HG03060 (cell line): ENCODE results near the gene YIPF2.

Source experiments
- ATAC-seq: cut with Tn5 transposase; IDR thresholded peaks from one replicate; pipeline ENCODE4 v1.9.1; 2021; ENCODE audit warnings: low read depth, moderate number of reproducible peaks; ENCODE audit not compliant: unreplicated experiment

YIPF2 gene

DNA sequence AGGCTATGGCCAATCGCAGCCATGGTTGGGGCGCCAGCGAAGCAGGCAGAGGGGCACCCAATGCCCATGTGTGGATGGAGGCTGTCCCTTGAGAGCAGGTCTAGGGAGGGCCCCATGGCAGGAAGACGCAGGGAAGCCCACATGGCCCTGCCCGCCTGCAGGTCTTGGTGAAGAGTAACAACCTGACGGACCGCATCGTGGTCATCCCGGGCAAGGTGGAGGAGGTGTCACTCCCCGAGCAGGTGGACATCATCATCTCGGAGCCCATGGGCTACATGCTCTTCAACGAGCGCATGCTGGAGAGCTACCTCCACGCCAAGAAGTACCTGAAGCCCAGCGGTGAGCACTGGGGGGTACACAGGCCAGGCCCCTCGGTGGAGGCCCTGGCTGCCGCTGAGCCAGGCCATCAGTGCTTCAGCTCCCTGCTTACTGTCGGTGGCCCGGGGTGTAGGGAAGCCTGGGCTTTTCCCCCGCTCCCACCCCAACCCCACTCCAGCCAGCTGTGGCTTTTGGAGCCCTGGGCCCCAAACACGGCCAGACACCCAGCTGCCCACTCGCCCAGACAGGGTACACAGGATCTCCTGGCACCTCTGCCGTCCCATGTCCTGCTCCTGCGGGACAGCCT, 14.6 kb downstream of the YIPF2 start:
- no peak for ATAC-seq

DNA sequence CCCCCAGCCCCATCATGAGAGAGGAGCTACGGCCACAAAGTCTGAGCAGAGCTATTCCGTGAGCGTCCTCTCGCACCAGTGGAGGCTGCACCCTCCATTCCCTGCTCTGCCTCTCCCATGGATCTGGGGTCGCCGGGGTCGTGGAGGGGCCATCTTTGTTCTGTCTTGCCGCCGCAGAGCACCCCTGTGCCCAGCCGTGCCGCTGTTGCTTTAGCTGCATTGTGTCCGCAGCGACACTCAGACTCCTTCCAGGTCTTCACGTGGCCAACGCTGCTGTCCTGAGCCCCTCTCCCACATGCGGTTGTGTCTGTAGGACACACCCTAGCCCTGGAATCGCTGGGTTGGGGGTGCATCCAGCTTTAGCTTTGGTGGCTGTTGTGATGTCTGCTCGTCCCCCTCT, 15.8 kb downstream of the YIPF2 start:
- ATAC-seq, result no peak

DNA sequence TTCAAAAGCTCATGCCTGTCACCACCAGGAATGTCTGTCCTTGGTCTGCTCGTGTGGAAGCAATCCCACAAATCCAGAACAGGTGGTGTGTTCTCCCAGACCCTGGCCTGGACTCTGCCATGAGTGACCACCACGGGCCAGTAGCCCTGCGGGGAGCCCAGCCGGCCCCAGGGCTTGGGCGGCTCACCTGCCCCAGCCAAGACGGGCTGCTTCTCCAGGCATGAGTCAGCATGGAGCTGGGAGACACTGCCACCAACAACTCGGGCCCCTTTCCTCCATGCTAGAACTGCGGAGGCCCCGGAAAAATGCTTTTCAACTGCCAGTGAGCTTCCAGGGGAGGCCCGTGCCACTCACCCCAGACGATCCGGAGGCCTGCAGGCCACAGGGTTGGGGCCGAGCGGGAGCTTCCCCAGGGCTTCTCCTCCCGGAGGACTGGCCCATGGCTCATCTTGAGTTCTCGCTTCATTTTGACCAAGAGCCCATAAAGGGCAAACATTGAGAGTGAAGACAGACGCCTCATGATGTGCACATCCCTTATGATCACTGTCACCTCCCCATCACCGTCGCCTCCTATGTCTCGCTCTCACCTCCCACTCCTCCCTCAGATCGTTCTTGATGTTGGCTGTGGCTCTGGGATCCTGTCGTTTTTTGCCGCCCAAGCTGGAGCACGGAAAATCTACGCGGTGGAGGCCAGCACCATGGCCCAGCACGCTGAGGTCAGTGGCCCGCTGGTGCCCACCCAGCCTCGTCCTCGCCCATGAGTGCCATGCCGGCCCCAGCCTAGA, 16.7 kb downstream of the YIPF2 start:
- ATAC-seq, result no peak

DNA sequence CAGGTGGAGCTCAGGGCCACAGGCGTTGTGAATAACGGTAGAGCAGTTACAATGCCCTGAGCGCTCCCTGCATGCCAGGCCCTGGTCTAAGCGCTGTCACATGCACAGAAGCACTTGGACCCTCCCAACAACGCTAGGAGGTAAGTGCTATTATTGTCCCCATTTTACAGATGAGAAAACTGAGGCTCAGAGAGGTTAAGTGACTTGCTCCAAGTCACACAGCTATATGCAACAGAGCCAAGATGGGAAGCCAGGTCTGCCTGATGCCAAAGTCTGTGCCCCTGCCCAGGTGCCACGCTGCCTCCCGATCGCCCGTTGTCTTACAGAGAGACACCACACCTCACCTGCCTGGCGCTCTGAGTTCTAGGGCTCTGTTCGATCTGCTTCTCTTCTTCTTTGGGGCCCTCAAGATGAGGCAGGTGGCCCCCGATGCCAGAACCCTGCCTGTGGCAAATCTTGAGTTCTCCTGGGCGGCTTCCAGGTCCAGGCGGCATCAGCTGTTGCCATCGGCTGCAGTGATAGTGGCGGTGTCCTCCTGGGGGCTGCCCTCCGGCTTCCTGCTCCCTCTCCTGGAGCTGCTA, 20.0 kb downstream of the YIPF2 start:
- no peak for ATAC-seq

DNA sequence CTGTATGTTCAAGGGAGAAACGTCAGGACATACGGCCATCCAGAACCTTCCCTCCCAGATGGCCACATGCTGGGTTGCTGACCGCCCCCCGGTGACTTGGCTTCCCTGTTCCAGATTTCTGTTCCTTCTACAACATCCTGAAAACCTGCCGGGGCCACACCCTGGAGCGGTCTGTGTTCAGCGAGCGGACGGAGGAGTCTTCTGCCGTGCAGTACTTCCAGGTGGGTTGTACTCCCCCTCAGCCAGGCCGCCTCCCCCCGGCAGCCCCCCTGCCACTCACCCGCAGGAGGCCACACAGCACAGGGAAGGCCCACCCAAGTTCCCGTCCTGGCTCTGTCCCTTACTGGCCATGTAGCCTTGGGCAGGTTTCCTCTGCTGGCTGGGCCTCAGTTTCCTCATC, 20.5 kb downstream of the YIPF2 start:
- no peak for ATAC-seq

DNA sequence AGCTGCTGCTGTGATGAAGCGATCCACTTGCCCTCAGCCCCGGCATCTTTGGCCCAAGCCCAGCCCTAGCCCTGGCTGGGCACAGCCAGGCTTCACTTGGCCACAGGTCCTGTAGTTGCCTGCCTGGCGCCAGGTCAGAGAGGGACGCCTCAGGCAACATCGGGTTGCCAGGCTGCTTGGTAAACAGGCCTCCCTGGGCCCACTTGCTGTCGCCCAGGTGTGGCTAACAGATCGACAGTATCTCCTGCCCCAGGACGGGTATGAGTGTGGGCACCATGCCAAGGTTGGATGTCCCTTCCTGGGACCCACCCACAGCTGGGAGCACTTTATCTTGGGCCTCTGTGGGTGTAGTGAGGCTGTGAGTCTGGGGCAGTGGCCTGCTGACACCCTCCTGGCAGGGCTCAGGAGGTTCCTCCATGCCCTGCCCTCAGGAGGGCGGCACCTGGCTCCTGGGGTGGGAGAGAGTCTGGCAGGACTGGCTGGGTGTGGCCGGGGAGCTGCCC, 29.2 kb downstream of the YIPF2 start:
- ATAC-seq, result no peak

DNA sequence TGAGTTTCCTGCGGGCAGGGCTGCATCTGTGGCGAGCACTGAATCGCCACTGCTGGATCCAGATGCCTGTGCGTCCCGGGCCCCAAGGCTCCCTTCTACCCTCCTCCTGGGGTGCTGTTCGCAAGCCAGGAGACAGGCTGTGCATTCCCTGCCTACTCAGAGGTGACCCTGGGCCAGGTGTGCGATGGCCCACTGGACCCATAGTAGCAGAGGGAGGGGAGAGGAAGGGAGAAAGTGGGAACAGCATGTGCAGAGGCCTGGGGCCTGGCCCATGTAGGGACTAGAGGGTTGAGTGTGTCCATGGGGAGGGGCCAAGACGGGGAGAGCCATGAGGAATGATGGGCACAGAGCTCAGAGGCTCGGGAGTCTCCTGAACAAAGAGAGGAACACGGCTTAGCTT, 29.8 kb downstream of the YIPF2 start:
- ATAC-seq, result no peak

DNA sequence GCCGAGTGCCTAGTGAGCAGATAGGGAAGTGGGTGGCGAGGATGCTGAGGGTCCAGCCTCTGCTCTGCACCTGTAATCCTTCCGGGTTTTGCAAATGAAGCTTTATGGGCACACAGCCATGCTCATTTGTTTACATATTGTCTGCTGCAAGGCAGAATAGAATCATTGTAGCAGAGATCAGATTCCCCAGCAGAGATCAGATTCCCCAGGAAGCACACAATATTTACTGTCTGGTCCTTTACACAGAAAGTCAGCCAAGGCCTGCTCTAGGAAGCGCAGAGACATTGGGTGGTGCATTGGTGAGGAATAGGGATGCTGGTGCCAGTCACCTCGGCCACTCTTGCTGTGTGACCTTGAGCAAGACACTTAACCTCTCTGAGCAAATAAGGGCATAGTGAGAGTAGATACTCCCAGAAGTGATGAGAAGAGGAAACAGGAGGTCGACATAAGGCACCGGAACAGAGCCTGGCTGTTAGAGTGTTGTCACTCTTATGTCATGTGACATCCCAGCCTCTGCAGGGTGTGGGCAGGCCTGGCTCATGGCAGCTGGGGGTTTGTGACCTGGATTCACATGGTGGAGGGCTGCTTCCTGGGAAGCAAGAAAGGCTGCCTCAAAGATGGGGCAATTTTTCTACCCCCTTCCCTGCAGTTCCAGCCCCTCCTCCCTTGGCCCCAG, 31.4 kb downstream of the YIPF2 start:
- ATAC-seq, result no peak

DNA sequence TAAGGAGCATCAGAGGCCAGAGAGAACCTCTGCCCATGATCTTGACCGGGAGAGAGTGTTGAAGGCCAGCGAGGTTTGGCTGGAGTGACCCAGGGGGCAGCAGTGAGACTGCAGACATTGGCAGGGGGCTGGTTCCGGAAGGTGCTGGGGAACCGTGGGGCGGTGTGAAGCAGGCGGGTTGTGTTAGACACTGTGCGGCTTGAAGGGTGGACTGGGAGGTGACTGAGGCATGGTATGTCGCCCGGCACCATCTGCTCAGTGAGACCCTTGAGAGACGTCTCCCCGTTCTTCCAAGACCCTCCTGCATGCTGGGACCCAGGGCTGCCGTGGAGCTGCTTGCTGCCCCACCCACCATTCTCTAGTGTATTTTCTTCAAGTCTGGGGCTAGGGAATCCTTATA, 32.5 kb downstream of the YIPF2 start:
- no peak for ATAC-seq

DNA sequence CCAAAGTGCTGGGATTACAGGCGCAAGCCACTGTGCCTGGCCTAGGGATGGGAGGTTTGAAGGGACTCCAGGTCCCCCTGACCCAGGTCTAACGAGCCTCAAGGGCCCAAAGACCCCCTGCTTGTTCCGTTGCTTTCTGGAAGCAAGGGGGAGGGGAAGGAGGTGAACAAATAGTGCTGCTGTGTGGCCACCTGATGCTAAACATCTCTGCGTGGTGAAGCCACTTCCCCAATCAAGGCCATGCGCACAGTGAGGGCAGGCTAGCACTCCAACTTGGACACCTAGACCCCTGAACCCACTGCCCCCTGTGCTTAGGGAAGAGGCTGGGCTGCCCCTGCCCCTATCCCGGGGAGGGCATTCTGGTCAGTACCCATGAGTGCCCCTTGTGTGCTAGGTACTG, 33.1 kb downstream of the YIPF2 start:
- no peak for ATAC-seq

DNA sequence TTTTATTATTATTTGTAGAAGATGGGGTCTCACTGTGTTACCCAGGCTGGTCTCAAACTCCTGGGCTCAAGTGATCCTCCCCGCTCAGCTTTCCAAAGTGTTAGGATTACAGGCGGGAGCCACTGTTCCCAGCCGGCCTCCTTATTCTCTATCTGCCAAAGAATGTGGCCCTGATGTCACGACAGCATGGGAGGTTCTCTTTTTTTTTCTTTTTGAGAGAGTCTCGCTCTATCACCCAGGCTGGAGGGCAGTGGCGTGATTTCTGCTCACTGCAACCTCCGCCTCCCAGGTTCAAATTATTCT, 33.6 kb downstream of the YIPF2 start:
- ATAC-seq, result no peak

DNA sequence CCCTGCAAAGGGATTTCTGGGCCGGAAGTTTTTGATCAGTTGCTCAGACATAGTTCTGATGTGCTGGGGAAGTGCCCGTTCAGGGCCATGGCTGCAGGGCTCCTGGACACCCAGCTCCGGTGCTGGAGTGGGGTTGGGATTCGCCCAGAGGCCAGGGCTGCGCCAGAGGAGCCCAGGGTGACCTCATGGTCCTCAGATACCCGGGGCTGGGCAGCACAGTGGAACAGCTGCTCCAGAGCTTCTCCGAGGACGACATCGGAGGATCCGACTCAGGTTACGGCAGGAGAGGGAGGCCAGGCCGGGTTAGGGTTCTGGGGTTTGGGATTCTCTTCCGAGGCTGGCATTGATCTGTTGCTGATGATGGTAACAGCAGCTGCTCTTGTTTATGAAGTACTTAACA, 36.2 kb downstream of the YIPF2 start:
- ATAC-seq, result no peak

DNA sequence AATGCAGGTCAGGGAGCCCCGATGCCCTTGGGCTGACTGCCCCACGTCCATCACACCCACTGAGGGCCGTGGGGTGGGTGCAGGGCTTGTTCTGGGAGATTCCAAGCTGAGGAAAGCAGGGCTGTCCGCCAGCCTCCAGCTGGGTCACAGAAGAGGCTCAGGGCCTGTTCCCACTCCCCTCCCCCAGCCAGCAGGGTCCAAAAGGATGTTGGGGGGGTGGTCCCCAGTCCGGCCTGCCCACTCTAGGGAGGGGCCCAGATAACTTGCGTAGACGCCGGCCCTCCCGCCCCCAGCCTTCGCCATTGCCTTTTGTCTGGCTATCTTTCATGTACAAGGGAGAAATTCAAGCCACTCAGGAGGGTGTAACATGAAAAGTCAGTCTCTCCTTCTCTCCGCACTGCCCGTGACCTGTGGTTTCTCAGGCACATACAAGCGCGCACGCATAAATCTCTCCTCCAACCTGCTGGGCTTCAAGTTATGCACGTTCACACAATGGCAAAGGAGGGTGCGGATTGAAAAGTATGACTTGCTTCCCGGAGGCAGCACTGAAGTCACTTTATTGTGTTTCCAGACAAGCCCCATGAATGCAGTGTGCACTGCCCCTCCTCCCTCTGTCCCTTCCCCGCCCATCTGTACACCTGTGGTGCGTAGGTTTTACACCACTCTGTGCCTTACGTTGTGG, 36.9 kb downstream of the YIPF2 start:
- no peak for ATAC-seq

DNA sequence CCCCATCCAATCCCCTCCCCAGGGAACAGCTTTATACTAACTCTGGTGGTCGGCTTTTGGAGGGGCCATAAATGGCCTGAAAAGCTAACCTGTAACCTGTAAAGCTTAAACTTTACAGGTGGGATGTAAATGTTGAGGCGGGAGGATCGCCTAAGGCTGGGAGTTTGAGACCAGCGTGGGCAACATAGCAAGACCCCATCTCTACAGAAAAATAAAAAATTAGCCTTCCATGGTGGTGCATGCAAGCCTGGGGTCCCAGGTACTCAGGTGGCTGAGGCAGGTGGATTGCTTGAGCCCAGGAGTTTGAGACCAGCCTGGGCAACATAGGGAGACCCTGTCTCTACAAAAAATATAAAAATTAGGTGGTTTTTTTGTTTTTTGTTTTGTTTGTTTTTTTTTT, 38.6 kb downstream of the YIPF2 start:
- ATAC-seq, result no peak

DNA sequence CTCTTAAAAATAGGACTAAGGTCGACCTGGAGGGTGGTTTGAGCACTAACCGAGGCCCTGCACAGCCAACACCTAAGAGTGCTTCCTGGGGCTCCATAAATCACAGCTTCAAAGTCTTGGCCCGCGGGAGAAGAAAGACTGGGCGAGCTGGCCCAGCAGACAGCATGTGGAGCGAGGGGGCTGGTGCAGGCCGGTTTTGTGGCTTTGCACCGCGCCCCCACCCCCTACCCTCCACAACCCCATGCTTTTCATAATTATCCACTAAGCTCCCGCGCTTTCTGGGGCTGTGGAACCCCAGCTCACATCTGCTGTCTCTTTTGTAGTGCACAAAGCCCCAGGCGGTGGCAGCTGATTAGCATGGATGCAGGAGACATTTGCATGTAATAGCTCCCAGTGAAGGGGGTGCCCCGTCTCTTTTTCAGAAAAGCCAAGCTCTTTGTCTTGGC, 40.0 kb downstream of the YIPF2 start:
- ATAC-seq, result no peak

DNA sequence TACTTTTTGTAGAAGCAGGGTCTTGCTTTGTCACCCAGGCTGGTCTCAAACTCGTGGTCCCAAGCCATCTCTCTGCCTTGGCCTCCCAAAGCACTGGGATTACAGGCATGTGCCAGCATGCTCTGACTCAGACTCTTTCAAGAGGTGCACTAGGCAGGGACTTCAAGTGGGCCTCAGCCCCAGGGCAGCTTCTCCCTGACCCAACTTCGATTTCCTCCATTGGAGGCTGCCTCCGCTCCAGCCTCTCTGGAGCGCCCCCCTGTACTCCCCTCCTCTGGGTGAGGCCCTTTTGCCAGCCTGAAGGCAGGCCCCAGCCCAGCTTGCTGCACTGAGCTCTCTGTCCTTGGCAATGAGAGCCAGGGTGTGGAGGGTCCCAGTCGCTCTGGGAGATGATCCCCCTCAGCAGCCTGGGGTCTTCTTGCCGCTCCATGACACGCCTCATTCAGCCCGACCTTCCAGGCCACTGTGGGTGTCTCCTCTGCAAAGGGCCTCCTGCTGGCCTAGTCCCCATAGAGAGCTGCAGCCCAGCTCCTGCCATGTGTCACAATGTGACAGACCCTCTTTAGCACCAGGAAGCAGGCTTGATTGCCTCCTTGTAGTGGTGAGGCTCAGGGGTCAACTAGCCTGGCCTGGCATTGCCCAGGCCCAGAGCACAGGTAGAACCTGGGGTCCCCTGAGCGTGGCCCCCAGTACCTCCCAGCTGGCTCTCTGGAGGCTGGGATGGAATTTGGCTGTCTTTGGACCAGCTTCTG, 40.6 kb downstream of the YIPF2 start:
- ATAC-seq, result no peak

DNA sequence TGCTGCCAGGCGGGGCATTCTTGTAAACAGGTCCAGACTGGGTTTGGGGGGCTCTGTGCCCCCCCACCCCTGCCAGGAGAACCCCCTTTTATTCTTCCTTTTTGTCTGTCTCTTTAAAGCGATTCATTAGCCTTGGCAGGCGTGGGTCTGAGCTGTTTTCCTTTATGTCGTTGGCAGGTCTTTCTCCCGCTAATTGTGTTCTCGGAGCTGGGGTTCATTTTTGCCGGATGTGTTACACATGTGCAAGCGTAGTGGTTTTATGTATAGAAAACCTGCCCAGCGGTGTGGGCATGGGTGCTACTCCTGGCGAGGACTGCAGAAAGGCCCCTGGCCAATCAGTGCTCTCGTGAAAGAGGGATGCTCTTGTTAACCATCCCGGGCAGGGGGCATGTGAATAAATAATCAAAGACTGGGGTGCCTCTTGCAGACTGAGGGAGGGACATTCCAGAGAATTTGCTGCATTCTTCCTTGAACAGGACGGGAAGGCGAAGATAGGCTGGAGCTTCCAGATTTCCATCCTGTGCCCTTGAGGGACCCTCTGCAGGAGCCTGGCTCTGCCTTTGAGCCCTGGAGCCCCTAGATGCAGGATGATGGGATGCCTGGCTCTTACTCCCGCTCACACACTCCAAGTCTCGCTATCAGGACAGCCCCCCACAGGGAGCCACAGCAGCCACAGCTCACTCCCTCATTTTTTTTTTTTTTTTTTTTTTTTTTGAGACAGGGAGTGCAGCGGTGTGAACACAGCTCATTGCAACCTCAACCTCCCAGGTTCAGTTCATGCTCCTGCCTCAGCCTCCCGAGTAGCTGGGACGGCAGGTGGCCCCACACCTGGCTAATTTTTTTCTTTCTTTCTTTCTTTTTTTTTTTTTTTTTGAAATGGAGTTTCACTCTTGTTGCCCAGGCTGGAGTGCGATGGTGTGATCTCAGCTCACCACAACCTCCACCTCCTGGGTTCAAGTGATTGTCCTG, 43.0 kb downstream of the YIPF2 start:
- no peak for ATAC-seq

DNA sequence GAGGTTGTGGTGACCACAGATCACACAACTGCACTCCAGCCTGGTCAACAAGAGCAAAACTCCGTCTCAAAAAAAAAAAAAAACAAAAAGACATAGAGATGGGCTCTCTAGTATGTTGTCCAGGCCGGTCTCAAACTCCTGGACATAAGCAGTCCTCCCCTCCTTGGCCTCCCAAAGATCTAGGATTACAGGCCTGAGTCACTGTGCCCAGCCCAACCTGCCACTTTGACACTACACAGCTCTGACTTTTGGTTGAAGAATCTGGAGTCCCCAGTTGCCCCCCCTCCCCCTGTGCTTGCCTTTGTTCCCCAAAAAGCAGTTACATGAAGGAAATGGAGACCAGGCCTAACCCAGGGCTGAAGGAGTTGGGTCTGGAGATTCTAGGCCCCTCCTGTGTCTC, 44.2 kb downstream of the YIPF2 start:
- ATAC-seq, result no peak

DNA sequence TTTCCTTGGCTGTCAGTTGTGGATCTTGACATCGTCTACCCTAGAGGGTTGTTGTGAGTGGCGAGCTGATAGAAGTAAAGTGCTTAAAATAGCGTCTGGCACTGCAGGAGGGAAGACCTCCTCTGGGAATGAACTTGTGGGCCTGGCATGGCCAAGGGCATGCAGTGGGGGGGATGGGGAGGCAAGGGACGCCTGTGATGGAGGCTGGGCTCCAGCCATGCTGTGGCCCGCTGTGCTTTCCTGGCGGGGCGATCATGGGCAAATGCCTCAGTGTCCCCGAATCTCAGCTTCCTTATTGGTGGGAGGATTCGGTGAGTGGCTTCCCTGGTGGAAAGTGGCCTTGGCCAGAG, 46.4 kb downstream of the YIPF2 start:
- no peak for ATAC-seq
